A549 (cell line): Measurements from ENCODE around the gene NFIX. TPM values are rescaled to one million over a fixed set of nuclear protein-coding genes. Genes with fewer than 3 reads are reported as not detected.

Experiments
- ATAC-seq, 2 experiments: fragments of 200-7000 bp in 1 of 2; fragments of >200 bp in 1 of 2; cut with Nextera tagmentation in 1 of 2; cut with Tn5 transposase in 1 of 2; 3 replicates each; pipeline versions ENCODE4 v1.8.0 to v1.9.1; 2018 to 2020; ENCODE audit warnings: mild to moderate bottlenecking in 1 of 2, moderate library complexity in 1 of 2
- CTCF ChIA-PET: fragments of 300-600 bp; sonication (Branson Sonifier 250); formaldehyde crosslinking; extraction: SDS; loops from one replicate; lab custom pipeline; 2021; ENCODE audit warnings: antibody characterized with exemption, inconsistent platforms; lab: Yijun Ruan, JAX
- POLR2A ChIA-PET: fragments of 350-600 bp; formaldehyde crosslinking; extraction: SDS; loops from one replicate; lab custom pipeline; 2021; ENCODE audit warnings: antibody characterized with exemption, inconsistent platforms; lab: Yijun Ruan, JAX
- DNase-seq, 2 experiments: peaks; one replicate each; pipeline versions ENCODE4 v3.0.0 to v3.0.0-alpha.2; 2011 to 2016; ENCODE audit warnings: low read depth in 1 of 2, low spot score in 1 of 2
- FAIRE-seq: peaks from 2 replicates; lab custom pipeline; 2011; peaks lifted over from hg19 to GRCh38; lab: Jason Lieb, UNC
- H3K27ac ChIP-seq, 2 experiments: fragments of >200 bp; sonication (Bioruptor Twin); formaldehyde crosslinking; 3 replicates each; pipeline ENCODE4 v1.5.1; 2016 to 2017
- H3K4me1 ChIP-seq: fragments of >200 bp; sonication (Bioruptor Twin); formaldehyde crosslinking; 3 replicates; pipeline ENCODE4 v1.6.1; 2016
- H3K4me2 ChIP-seq: fragments of >200 bp; sonication (Bioruptor Twin); formaldehyde crosslinking; 3 replicates; pipeline ENCODE4 v1.6.1; 2016
- H3K4me3 ChIP-seq: fragments of >200 bp; sonication (Bioruptor Twin); formaldehyde crosslinking; 3 replicates; pipeline ENCODE4 v1.5.1; 2016
- H3K9me3 ChIP-seq: fragments of >200 bp; sonication (Bioruptor Twin); formaldehyde crosslinking; 3 replicates; pipeline ENCODE4 v1.6.1; 2016
- ATOH8 ChIP-seq: fragments of 250-450 bp; sonication (Bioruptor Pico); IDR thresholded peaks from 2 replicates; pipeline ENCODE4 v1.5.0; 2020; ENCODE audit warnings: low read depth, mild to moderate bottlenecking, moderate library complexity
- BCL3 ChIP-seq: fragments of >200 bp; sonication (Bioruptor Twin); formaldehyde crosslinking; IDR thresholded peaks from 3 replicates; pipeline ENCODE4 v1.6.1; 2016
- BHLHE40 ChIP-seq: IDR thresholded peaks from 2 replicates; pipeline ENCODE4 v1.6.1; 2012; ENCODE audit warnings: low read depth, low read length, inconsistent platforms
- CHD2 ChIP-seq: fragments of 150-350 bp; IDR thresholded peaks from 2 replicates; pipeline ENCODE4 v1.6.1; 2014; ENCODE audit warnings: low read length; ENCODE audit not compliant: partially characterized antibody
- EHF ChIP-seq: fragments of 250-450 bp; sonication (Bioruptor Pico); IDR thresholded peaks from 2 replicates; pipeline ENCODE4 v1.5.0; 2020; ENCODE audit warnings: mild to moderate bottlenecking
- EHMT2 ChIP-seq: fragments of 200-600 bp; sonication (generic); IDR thresholded peaks from 2 replicates; pipeline ENCODE4 v1.6.1; 2016; ENCODE audit warnings: antibody characterized with exemption, low read depth, mild to moderate bottlenecking, moderate library complexity
- ELK1 ChIP-seq: fragments of 150-350 bp; IDR thresholded peaks from 2 replicates; pipeline ENCODE4 v1.6.1; 2014; ENCODE audit warnings: low read depth, mild to moderate bottlenecking, low read length
- FOSL2 ChIP-seq, 2 experiments: fragments of 450-650 bp in 1 of 2; fragments of >200 bp in 1 of 2; sonication (Bioruptor Twin) in 1 of 2; formaldehyde crosslinking; IDR thresholded peaks; 2 replicates each; pipeline versions ENCODE4 v1.5.0 to v1.6.1; 2016 to 2020; ENCODE audit warnings: mild to moderate bottlenecking in 1 of 2, moderate library complexity in 1 of 2
- FOXS1 ChIP-seq: fragments of 250-450 bp; sonication (Bioruptor Pico); IDR thresholded peaks from 2 replicates; pipeline ENCODE4 v1.5.0; 2020; ENCODE audit warnings: mild to moderate bottlenecking, moderate library complexity
- GATA3 ChIP-seq: IDR thresholded peaks from 2 replicates; pipeline ENCODE4 v1.6.1; 2012; ENCODE audit warnings: borderline replicate concordance
- HES2 ChIP-seq: fragments of >200 bp; sonication (Bioruptor Twin); formaldehyde crosslinking; IDR thresholded peaks from 2 replicates; pipeline ENCODE4 v1.6.1; 2016
- HOXA7 ChIP-seq: fragments of 250-450 bp; sonication (Bioruptor Pico); IDR thresholded peaks from 2 replicates; pipeline ENCODE4 v1.5.0; 2020; ENCODE audit warnings: mild to moderate bottlenecking, moderate library complexity
- JUN ChIP-seq, 2 experiments: fragments of >200 bp; sonication (Bioruptor Twin); formaldehyde crosslinking; IDR thresholded peaks; 2 replicates in 1 of 2; 3 replicates in 1 of 2; pipeline ENCODE4 v1.6.1; 2016 to 2017
- JUNB ChIP-seq: fragments of >200 bp; sonication (Bioruptor Twin); formaldehyde crosslinking; IDR thresholded peaks from 2 replicates; pipeline ENCODE4 v1.6.1; 2016
- KDM1A ChIP-seq: fragments of 200-600 bp; sonication (generic); IDR thresholded peaks from 2 replicates; pipeline ENCODE4 v1.6.1; 2016; ENCODE audit warnings: low read depth, mild to moderate bottlenecking
- KDM5A ChIP-seq: fragments of 200-600 bp; sonication (generic); IDR thresholded peaks from 2 replicates; pipeline ENCODE4 v1.6.1; 2016; ENCODE audit warnings: antibody characterized with exemption, mild to moderate bottlenecking
- MAX ChIP-seq: IDR thresholded peaks from 2 replicates; pipeline ENCODE4 v1.6.1; 2012
- MAZ ChIP-seq: fragments of 150-350 bp; IDR thresholded peaks from 2 replicates; pipeline ENCODE4 v1.6.1; 2014; ENCODE audit warnings: antibody characterized with exemption, low read depth, low read length, borderline replicate concordance
- NPAS2 ChIP-seq: fragments of 250-450 bp; sonication (Bioruptor Pico); IDR thresholded peaks from 2 replicates; pipeline ENCODE4 v1.8.0; 2022; ENCODE audit warnings: mild to moderate bottlenecking, moderate library complexity, borderline replicate concordance
- PHF8 ChIP-seq: fragments of 200-600 bp; sonication (generic); IDR thresholded peaks from 2 replicates; pipeline ENCODE4 v1.6.1; 2016; ENCODE audit warnings: low read depth, mild to moderate bottlenecking, antibody characterized with exemption, moderate library complexity, borderline replicate concordance
- REST ChIP-seq: fragments of 200-600 bp; sonication (generic); IDR thresholded peaks from 2 replicates; pipeline ENCODE4 v1.6.1; 2016; ENCODE audit warnings: antibody characterized with exemption, mild to moderate bottlenecking, moderate library complexity
- SREBF2 ChIP-seq: fragments of 450-650 bp; IDR thresholded peaks from 2 replicates; pipeline ENCODE4 v1.6.1; 2014; ENCODE audit warnings: mild to moderate bottlenecking, moderate library complexity
- TFCP2L1 ChIP-seq: fragments of 250-450 bp; sonication (Bioruptor Pico); IDR thresholded peaks from 2 replicates; pipeline ENCODE4 v1.5.0; 2021; ENCODE audit warnings: mild to moderate bottlenecking
- ZFP36 ChIP-seq: fragments of 450-650 bp; IDR thresholded peaks from 2 replicates; pipeline ENCODE4 v1.6.1; 2014; ENCODE audit warnings: borderline replicate concordance; ENCODE audit not compliant: partially characterized antibody
- WGBS: methylation state at CpG from one replicate; pipeline ENCODE4 v1.1.6; 2017; ENCODE audit errors: missing lambda C conversion rate; 5-methylcytosine and 5-hydroxymethylcytosine counted together
- polyA plus RNA-seq, 4 experiments: library from polyadenylated mRNA; depleted of rRNA in 3 of 4; stranded (reverse); fragments of >200 nt; fragmentation: RNase III in 1 of 4; extraction: RNeasy Plus Mini Kit Qiagen cat#74134 plus additional on column Dnase treatment in 1 of 4; gene quantifications; 2 replicates in 3 of 4; 3 replicates in 1 of 4; pipeline ENCODE4 v1.2.3, GENCODE V29; 2011 to 2017

NFIX gene
- polyA plus RNA-seq, 2 of the 4 experiments (the other 2 are of a cell fraction) = 0.52 to 3.0 TPM

- Histone ChIP-seq H3K4me2 (no peak overlapping the region), H3K27ac (no peak overlapping the region), H3K9me3 (no peaks in the 10 kb centered on the region), H3K4me3 (no peak overlapping the region), H3K4me1 (peaks cover 17% of the 10 kb centered on the region)
- POLR2A ChIA-PET = no interaction called here
- DNase-seq = no peak
- CTCF ChIA-PET = interaction anchor here (0.5 to 6.9 kb wide), 3 partner anchors 16 to 672 kb away, joined by 3 to 47 read pairs (median 11); no protein-coding TSS in a partner anchor
- TF ChIP-seq EHMT2 = no peak
- no peak for TF ChIP-seq EHF (CRISPR knock-in tag)
- no peak for TF ChIP-seq ELK1
- no peak for TF ChIP-seq FOXS1 (CRISPR knock-in tag)
- no peak for TF ChIP-seq SREBF2
- no peak for TF ChIP-seq HOXA7 (CRISPR knock-in tag)
- TF ChIP-seq GATA3 = no peak
- no peak for TF ChIP-seq BHLHE40
- FAIRE-seq = no peak
- WGBS = 68% methylated on average over 3 of the region's 6 CpGs
- no peak for ATAC-seq
Observed at GRCh38 chr19:13076787-13077186, 81.5 kb downstream of the NFIX start.

- no peak for FAIRE-seq
- H3K4me1 ChIP-seq = peaks cover 17% of the 10 kb centered on the region
- H3K4me2 ChIP-seq = no peak overlapping the region
- H3K4me3 ChIP-seq = no peak overlapping the region
- no peaks in the 10 kb centered on the region for H3K9me3 ChIP-seq
- ChIA-PET POLR2A (no interaction called here), CTCF (interaction anchor here (1.1 to 6.9 kb wide), 4 partner anchors 12 to 43 kb away, joined by 3 to 47 read pairs (median 8); no protein-coding TSS in a partner anchor)
- 84% methylated on average over 9 of the region's 11 CpGs for WGBS
- TF ChIP-seq FOSL2 (IDR thresholded peaks at IDR 0.05) (no peak), FOSL2 (CRISPR knock-in tag; IDR thresholded peaks at IDR 0.05) (no peak), CHD2 (no peak), ZFP36 (no peak), MAZ (no peak), PHF8 (no peak), BCL3 (no peak), KDM5A (no peak)
- no peak for ATAC-seq
- DNase-seq = no peak
- H3K27ac ChIP-seq = no peak overlapping the region
Observed at GRCh38 chr19:13077240-13077639, 82.0 kb downstream of the NFIX start.

GRCh38 chr19:13078381-13078780 is 83.1 kb downstream of the NFIX start:
- no peak for TF ChIP-seq ATOH8 (CRISPR knock-in tag)
- no peak for TF ChIP-seq REST
- no peak for TF ChIP-seq JUNB
- no peak for TF ChIP-seq EHF (CRISPR knock-in tag)
- no peak for TF ChIP-seq MAX
- no peak for TF ChIP-seq KDM1A
- TF ChIP-seq HES2 = no peak
- TF ChIP-seq HOXA7 (CRISPR knock-in tag) = no peak
- TF ChIP-seq JUN (IDR thresholded peaks at IDR 0.05) = no peak
- no peak for TF ChIP-seq NPAS2
- no peak for TF ChIP-seq TFCP2L1 (CRISPR knock-in tag)
- 87% methylated on average over 9 of the region's 10 CpGs for WGBS
- no peak overlapping the region for H3K4me3 ChIP-seq
- POLR2A ChIA-PET = no interaction called here
- peak overlapping the region in 1 of 2 experiments; percentile 68; a peak in 2 of 6 replicates for H3K27ac ChIP-seq
- no peak for FAIRE-seq
- CTCF ChIA-PET = interaction anchor here (0.6 to 6.9 kb wide), 9 partner anchors 11 to 199 kb away, joined by 3 to 47 read pairs (median 6); no protein-coding TSS in a partner anchor
- ATAC-seq = no peak
- H3K9me3 ChIP-seq = no peaks in the 10 kb centered on the region
- DNase-seq = no peak
- H3K4me1 ChIP-seq = peaks cover 17% of the 10 kb centered on the region
- H3K4me2 ChIP-seq = no peak overlapping the region
